ENCODE measurements around the gene PTPRR.

The PTPRR gene

DNA sequence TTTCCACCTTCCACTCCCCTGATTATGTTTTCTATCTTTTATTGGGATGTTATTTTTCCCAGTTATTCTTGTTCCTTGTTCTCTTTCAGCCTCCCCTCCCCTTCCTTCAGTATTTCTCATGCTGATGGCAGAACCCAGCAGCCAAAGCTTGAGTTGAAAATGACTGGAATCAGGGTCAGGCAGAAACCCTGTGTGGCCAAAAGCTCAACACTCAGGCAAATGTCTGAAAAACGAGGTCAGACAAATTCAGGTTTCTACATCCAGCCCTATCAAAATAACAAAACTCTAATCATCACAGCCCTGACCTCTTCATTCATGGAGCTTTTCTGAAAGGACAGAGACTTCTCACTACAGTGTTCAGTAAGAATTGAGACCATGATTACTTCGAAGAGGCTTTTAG lies 134.6 kb downstream of the PTPRR start:
- DNase-seq = no peak

- DNase-seq = no peak
Measured at GRCh38 chr12:70784042-70784668, 136.4 kb downstream of the PTPRR start.

GRCh38 chr12:70783455-70783854 lies 137.1 kb downstream of the PTPRR start:
- no peak for DNase-seq

GRCh38 chr12:70779250-70779649 lies 141.3 kb downstream of the PTPRR start:
- no peak for DNase-seq

DNA sequence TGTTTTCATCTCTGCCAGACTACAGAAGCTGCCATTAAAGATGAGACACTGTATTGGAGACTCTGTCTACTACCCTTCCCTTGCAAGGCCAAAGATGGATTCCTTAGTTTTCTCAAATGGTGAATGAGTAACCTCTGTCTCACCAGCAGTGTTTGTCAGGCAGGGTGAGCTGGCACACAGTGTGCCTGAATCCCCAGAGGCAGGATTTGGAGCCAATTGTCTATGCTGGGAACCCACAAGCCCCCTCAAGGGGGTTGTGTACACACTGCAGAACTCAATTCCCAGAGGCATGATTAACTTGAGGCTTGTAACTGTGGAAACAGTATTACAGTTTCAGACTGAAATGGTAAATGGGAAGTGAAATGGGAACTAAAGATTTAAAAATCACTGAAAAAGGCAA lies 146.5 kb downstream of the PTPRR start:
- DNase-seq = no peak

DNA sequence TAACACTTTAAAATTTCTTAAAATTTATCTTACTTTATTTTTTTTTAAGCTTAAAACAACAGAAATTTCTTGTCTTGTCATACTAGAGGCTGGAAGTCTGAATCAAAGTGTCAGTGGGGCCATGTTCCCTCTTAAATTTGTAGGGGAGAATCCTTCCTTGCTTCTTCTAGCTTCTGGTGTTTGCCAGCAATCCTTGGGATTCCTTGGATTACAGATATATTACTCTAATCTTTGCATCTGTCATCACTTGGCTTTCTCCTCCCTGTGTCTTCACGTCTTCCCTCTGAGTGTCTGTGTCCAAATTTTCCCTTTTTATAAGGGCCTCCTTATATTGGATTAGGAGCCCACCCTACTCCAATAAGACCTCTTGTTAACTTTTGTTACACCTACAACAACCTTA lies 147.7 kb downstream of the PTPRR start:
- DNase-seq = no peak

DNA sequence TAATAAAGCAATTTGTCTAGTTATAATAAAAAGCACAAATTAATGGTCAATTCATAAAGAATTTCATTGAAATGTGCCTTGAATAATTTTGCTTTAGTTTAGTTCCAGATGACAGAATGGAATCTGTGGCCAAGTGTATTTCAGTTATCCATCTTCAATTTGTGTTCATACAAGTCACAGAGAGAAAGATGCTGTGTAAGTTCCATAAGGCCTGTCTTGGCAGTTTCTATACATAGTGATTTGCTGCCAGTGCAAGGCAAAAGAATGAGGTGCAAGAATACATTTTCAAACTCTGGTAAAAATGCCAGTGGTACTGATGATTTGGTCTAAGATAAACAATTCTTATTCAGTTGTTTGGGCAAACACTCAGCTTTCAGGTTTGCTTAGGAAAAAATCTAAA lies 149.0 kb downstream of the PTPRR start:
- DNase-seq = no peak

DNA sequence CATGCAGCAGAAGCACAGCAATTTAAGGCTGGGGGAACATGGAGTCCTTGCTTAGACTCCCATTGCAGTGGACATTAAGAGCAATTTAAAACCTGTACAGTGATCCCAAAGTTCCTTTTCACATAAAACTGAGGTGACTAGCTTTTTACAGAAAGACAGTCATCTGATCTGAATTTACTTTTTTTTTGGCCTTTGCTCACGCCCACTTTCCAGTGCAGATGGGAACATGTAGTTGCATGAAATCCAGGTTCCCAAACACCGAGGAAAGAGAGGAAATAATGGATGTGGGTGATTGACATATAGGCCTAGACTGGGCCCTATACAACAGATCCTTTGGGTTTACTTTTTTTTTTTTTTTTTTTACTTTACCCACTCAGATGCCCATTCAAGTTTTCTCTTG lies 156.9 kb downstream of the PTPRR start:
- no peak for DNase-seq

GRCh38 chr12:70762000-70762399 lies 158.5 kb downstream of the PTPRR start:
- no peak for DNase-seq

DNA sequence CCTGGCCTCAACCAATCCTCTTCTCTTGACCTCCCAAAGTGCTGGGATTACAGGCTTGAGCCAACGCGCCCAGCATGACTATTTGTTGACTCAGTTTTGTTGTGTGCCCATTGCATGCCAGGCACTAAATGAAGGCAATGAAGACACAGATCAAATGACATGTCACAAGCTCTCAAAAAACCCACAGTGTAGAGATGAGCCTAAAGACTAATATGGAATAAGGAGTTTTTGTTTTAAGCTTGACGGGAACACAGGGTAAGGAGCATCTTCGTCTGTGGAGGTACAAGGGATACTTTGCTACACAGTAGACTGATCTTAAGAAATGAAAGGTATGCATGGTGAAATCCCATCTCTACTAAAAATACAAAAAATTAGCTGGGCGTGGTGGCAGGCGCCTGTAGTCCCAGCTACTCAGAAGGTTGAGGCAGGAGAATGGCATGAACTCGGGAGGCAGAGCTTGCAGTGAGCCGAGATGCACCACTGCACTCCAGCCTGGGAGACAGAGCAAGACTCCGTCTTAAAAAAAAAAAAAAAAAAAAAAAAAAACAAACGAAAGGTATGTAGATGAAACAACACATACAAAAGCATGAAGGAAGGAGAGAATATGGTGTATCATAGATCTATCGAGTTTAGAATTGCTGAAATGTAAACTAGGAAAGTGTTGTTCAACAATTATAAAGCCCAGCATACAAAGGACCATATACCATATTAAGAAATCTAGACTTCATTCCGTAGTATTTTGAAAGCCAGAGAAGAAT lies 161.2 kb downstream of the PTPRR start:
- DNase-seq = no peak

DNA sequence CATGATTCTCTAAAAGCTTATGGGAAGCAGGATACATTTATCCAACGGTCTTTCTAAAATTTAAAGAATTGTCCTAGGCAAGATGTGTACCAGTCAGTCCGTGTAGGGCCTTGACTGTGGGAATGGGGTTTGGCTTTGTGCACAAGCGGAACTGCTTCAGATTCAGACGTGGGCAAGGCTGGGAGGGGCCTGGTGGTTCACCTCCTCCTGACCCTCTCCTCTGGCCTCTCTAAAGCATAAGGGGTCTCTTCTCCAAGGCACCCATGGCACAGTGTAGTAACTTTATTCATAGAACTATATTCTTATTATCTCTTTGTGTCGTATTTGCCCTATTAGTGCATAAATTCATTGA lies 162.1 kb downstream of the PTPRR start:
- no peak for DNase-seq

- no peak for DNase-seq
Measured at GRCh38 chr12:70757830-70758493, 162.6 kb downstream of the PTPRR start.

- DNase-seq = peak; percentile 14 to 15
Measured at GRCh38 chr12:70756791-70757190, 163.7 kb downstream of the PTPRR start.

DNA sequence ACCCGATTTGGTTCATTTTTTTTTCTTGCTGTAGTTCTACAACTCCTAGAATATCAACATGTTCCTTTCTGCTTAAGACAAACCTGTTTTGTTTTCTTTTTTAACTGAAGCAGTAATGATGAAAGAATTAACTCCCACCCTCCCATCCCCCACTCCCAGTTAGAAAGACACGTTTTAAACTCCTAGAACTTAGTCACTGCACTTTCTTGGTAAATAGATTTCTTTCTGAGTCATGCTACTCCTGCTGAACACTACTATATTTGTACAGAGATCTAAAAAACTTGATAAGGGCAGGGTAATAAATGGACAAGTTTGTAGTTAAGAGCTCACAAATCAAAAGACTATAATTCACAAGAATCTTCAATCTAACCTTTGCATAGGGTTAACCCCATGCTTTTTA lies 164.4 kb downstream of the PTPRR start:
- DNase-seq = no peak

DNA sequence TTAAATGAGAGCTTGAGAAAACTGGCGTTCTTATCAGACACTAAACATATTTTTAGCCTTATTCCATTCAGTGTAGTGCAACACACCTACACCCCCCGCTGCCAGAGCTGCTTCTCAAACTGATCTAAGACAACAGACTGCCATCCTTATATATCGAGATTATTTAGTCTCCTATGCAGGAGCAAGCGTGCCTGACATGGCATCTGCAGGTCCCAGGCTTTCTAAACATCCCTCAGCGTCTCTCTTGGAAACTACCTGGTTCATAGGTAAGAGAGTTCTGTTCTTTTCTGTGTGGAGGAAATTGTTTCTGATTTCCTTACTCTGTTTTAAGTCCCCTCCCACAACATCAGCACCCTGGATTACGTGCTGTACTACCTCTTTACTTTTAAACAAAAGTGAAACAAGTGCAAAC lies 166.2 kb downstream of the PTPRR start:
- DNase-seq = no peak

DNA sequence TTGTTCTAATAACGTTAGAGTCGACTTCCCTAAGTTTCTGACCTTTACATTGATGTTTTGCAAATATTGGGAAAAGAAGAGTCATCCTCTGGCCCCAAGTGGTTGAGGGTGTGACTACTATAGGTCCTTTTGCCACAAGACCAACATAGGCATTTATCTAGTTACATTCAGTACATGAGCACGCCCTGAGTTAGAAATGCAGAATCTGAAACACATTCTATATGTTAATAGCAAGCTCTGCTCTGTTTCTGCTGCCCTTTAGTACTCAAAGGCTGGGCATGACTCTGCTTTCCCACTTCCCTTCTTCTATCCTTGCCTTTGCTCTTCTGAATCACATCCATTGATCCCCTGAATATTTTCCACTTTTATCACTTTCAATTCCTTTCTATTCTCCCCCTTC lies 168.2 kb downstream of the PTPRR start:
- no peak for DNase-seq

DNA sequence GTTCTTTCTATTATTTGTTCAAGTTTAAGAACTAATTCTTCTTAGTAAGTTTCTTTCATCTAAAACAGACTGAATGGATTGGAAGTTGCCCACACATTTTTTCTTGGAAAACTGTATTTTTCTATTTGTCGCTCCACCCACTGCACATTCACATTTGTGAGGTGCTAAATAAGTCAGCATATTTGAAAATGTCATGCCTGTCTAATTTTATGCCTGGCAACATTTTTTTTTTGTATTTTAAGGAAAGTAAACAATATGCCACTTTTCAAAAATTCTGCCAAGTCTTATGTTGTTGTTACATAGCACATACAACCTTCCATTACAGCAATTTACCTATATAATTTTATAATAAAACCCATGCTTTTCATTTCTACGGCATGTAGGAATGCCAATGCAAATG lies 170.6 kb downstream of the PTPRR start:
- DNase-seq = no peak

DNA sequence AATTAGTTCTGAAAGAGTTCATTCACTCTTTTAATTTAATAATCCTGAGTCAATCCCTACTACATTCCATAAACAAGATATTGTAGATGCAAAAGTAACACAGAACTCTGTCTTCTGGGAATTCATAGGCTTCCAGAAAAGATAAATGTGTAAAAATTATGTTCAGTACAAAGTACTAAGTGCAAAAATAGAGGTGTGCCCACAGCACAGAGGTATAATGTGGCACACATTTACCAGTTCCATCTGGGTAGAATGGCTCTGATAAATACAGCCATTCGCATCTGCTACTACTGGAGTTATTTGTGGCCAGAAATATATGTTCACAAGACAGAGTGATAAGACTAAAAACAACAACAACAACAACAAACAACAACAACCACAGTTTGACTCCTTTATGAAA lies 171.7 kb downstream of the PTPRR start:
- DNase-seq = no peak

GRCh38 chr12:70747445-70748260 lies 172.9 kb downstream of the PTPRR start:
- DNase-seq = no peak

DNA sequence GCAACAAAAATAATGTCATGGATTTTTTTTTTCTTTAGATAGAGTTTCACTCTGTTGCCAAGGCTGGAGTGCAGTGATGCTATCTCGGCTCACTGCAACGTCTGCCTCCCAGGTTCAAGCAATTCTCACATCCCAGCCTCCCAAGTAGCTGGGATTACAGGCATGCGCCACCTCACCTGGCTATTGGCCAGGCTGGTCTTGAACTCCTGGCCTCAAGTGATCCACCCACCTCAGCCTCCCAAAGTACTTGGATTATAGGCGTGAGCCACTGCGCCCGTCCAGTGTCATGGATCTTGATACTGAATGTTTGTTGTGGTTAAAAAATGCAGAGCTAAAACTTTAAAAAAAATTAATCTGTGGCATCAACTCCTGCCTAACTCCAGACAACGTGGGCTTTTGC lies 175.5 kb downstream of the PTPRR start:
- DNase-seq = no peak

- no peak for DNase-seq
Measured at GRCh38 chr12:70744178-70744577, 176.4 kb downstream of the PTPRR start.

DNA sequence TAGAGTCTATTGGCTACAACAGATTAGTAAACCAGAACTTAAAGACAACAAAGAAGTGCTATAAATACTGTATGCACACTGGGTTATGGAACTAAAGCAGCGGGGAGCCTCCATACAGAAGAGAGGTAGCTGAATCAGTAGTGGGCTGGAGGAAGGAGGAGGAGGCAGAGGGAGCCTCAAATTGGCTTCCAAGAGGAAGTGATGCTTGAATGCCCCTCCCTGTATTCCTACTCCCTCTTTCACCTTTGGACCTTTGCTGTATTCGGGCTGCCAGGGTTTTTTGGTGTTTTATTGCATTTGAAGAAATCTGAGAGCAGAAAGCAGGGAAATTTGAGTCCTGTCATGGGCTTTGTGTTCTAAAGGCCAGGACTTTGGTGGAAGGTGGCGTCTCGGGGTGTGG lies 179.3 kb downstream of the PTPRR start:
- DNase-seq = no peak

DNA sequence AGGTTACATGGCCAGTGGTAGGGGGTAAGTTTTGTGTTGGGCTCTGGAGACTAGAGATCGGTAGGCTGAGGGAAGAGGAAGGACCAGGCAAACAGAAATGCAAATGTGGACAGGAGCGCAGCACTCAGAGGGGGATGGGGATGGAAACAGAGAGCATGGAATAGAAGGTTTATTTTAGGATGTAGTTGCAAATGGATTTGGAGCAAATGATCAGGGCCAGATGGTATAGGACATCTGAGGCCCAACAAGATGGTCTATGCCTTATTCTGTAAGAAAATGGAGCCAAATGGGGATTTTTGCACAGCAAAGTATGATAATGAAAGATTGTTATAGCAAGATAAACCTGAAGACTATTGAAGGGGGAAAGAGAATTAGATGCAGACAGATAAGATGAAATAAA lies 180.8 kb downstream of the PTPRR start:
- no peak for DNase-seq
